Subcutaneous abdominal adipose tissue (tissue), 5 donors: ENCODE data around the gene ACVRL1.

Experiments used
- H3K27ac ChIP-seq: one replicate; pipeline ENCODE4 v1.7.0; 2013; ENCODE audit warnings: low read depth, mild to moderate bottlenecking, inconsistent platforms, low read length, moderate library complexity
- H3K27me3 ChIP-seq, 5 donors: one replicate each; pipeline ENCODE4 v1.7.0; 2013; ENCODE audit warnings: low read length in 5 of 5, inconsistent platforms in 1 of 5; ENCODE audit not compliant: control insufficient read depth in 5 of 5, insufficient read depth in 4 of 5
- H3K36me3 ChIP-seq, 5 donors: one replicate each; pipeline ENCODE4 v1.7.0; 2013; ENCODE audit warnings: low read length in 5 of 5; ENCODE audit not compliant: control insufficient read depth in 5 of 5, insufficient read depth in 5 of 5
- H3K4me1 ChIP-seq, 5 donors: one replicate each; pipeline ENCODE4 v1.7.0; 2013; ENCODE audit warnings: low read length in 5 of 5, mild to moderate bottlenecking in 3 of 5, moderate library complexity in 1 of 5; ENCODE audit not compliant: control insufficient read depth in 5 of 5, insufficient read depth in 5 of 5
- H3K4me3 ChIP-seq, 5 donors: one replicate each; pipeline ENCODE4 v1.7.0; 2013; ENCODE audit warnings: low read length in 5 of 5, low read depth in 1 of 5
- H3K9ac ChIP-seq, 5 donors: one replicate each; pipeline ENCODE4 v1.7.0; 2013; ENCODE audit warnings: low read length in 5 of 5, mild to moderate bottlenecking in 4 of 5, moderate library complexity in 3 of 5
- H3K9me3 ChIP-seq, 5 donors: one replicate each; pipeline ENCODE4 v1.7.0; 2013; ENCODE audit warnings: low read length in 5 of 5; ENCODE audit not compliant: control insufficient read depth in 5 of 5
- donor health status: healthy.
- donor health status: healthy.
- donor health status: healthy.
- donor health status: healthy.
- donor health status: healthy.

The ACVRL1 gene

DNA sequence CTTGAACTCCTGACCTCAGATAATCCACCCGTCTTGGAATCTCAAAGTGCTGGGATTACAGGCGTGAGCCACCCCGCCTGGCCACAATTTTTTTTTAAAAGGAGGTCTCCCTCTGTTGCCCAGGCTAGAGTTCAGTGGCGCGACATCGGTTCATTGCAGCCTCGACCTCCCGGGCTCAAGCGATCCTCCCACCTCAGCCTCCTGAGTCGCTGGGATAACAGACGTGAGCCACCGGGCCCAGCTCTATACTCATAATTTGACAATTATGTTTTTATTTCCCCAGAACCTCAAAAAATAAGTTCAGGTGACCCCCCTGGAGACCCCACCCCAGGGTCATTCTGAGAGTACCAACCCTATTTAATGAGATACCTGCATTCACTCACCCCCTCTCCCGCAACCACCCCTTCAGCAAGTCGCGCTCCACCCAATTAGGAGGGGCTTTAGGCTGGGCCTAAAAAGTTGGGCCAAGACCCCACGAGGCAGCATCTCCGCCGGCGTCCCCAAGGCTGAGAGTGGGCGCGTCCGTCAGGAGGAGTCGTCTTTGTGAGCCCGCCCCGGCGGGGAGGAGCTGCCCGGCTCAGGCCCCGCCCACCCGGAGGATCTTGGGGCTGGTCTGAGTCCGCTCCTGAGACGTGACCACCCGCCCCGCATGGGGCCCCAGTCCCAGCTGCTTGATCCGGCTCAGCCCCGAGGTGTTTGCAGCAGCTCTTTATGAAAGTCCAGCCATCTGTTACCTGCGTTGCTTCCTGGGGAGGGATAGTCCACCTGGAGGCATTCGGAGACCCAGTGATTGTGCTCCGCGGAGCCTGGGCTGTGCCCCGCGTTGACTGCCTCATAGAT is 19.6 kb upstream of the ACVRL1 start, which contains the start of gene ANKRD33:
Gene ANKRD33, plus strand, starts transcription at position 628 of the 840 bp plus-strand sequence. Its CDS starts 84 bp downstream, at position 712.
- Histone ChIP-seq H3K27me3 (peaks cover 0 to 5% (median 0%) of the 10 kb centered on the region in 5 donors), H3K36me3 (no peaks in the 10 kb centered on the region), H3K9ac (no peak within 1 kb of the TSS), H3K27ac (no peak within 1 kb of the TSS), H3K4me1 (peaks cover 3 to 21% (median 17%) of the 10 kb centered on the region in 5 donors), H3K9me3 (no peaks in the 10 kb centered on the region), H3K4me3 (no peak within 1 kb of the TSS)

DNA sequence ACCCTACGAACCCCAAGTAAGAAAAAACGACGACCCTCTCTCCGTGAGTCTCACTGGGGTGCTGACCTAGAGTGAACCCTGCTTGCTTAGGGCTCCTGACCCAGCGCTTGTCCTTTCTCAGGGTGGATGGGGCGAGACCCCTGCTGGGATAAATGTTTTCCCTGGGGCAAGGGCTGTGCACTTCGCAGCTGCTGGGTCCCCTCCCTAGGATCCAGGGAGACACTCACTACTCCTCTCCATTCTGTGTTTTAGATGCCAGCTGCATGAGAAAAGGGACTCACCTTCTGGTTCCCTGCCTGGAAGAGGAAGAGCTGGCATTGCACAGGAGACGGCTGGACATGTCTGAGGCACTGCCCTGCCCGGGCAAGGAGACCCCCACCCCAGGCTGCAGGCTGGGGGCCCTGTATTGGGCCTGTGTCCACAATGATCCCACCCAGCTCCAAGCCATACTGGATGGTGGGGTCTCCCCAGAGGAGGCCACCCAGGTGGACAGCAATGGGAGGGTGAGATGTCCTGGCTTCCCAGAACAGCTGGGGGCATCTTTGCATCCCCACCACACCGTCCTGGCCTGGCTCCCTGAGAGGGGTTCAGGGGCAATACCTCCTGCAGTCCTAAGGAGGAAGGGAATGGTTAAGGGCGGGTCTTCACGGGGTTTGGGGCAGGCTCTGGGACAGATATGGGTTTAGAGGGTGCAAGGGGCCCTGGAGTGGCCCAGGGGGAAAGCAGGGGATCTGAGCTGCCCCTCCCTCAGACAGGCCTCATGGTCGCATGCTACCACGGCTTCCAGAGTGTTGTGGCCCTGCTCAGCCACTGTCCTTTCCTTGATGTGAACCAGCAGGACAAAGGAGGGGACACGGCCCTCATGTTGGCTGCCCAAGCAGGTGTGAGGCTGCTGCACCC is 18.7 kb upstream of the ACVRL1 start:
- Histone ChIP-seq H3K27ac (no peak overlapping the region), H3K9ac (no peak overlapping the region), H3K4me3 (no peak overlapping the region), H3K27me3 (peaks cover 0 to 5% (median 0%) of the 10 kb centered on the region in 5 donors), H3K36me3 (no peaks in the 10 kb centered on the region), H3K4me1 (peaks cover 3 to 21% (median 17%) of the 10 kb centered on the region in 5 donors), H3K9me3 (no peaks in the 10 kb centered on the region)

DNA sequence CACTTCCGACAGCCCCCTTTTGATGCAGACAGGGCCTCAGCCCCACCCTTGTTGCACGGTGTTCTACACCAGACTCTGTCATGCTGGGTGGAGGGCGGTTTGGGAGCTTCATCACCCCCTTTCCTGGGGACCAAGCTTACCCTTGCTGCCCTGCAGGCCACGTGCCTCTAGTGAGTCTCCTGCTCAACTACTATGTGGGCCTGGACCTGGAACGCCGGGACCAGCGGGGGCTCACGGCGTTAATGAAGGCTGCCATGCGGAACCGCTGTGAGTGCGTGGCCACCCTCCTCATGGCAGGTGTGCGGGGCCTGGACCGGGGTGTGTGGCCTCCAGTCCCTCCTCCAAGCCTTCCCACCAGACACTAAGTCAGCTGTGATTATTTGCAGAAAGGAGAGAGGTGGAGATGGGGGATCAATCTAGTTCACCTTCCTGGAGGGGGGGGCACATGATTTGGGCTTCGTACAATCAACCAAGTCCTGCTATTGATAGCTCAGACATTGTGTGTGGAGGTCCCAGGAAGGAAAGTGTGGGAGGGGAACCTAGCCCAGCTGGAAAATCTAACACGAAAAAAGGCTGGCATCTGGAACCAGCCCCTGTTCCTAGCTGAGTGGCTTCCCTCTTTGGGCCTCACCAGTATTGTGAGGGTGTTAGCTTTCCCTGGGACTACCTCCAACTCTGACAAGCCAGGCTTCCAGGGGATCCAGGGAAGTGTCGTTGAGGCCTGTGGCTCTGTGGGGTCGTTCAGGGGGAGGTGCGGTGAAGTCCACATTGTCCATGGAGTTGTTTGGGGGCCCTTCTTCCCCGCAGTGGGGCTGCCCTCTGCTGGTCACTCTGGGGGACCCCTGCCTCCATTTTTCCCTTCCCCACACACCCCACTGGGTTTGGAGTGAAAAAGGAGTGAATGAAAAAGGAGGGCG is 17.8 kb upstream of the ACVRL1 start:
- Histone ChIP-seq H3K36me3 (no peaks in the 10 kb centered on the region), H3K9ac (no peak overlapping the region), H3K27me3 (peaks cover 0 to 5% (median 0%) of the 10 kb centered on the region in 5 donors), H3K27ac (no peak overlapping the region), H3K9me3 (no peaks in the 10 kb centered on the region), H3K4me3 (no peak overlapping the region), H3K4me1 (peaks cover 3 to 21% (median 17%) of the 10 kb centered on the region in 5 donors)

DNA sequence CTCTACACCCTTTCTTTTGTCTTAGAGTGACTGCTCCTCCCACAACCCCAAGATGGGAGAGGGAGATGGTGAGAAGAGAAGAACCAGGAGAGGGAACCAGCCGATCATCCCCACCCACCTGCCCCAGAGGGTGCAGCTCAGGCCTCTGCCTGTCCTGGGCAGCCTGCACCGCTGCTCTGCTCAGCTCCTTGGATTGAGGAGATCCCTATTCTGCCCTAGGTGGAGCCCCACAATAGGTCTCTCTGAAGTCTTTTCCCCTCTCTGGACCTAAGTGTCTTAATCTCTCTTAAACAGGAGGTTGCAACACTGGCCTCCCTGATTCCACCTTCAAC is 17.2 kb upstream of the ACVRL1 start:
- Histone ChIP-seq H3K9ac (no peak overlapping the region), H3K4me1 (peaks cover 7 to 27% (median 20%) of the 10 kb centered on the region in 5 donors), H3K27me3 (peaks cover 0 to 5% (median 0%) of the 10 kb centered on the region in 5 donors), H3K36me3 (no peaks in the 10 kb centered on the region), H3K4me3 (no peak overlapping the region), H3K9me3 (no peaks in the 10 kb centered on the region), H3K27ac (no peak overlapping the region)

DNA sequence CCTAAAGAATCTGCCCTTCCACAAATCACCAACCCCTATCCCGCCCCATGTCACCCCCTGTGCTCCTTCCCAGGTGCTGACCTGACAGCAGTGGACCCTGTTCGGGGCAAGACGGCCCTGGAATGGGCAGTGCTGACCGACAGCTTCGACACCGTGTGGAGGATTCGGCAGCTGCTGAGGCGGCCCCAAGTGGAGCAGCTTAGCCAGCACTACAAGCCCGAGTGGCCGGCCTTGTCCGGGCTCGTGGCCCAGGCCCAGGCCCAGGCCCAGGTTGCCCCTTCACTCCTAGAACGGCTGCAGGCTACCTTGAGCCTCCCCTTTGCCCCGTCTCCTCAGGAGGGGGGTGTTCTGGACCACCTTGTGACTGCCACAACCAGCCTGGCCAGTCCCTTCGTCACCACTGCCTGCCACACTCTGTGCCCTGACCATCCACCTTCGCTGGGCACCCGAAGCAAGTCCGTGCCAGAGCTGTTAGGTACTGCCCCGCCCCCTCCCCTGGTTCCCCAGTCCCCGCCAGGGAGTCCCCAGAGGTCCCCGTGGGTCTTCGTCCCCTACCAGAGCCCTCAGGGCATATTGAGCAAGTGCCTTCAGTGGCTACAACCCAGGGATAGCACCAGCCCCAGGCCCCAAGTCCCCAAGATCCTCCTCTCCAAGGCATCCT is 16.7 kb upstream of the ACVRL1 start:
- H3K9me3 ChIP-seq = no peaks in the 10 kb centered on the region
- H3K9ac ChIP-seq = no peak overlapping the region
- H3K4me1 ChIP-seq = peaks cover 9 to 27% (median 21%) of the 10 kb centered on the region in 5 donors
- no peak overlapping the region for H3K27ac ChIP-seq
- H3K27me3 ChIP-seq = peaks cover 0 to 5% (median 0%) of the 10 kb centered on the region in 5 donors
- no peaks in the 10 kb centered on the region for H3K36me3 ChIP-seq
- no peak overlapping the region for H3K4me3 ChIP-seq

DNA sequence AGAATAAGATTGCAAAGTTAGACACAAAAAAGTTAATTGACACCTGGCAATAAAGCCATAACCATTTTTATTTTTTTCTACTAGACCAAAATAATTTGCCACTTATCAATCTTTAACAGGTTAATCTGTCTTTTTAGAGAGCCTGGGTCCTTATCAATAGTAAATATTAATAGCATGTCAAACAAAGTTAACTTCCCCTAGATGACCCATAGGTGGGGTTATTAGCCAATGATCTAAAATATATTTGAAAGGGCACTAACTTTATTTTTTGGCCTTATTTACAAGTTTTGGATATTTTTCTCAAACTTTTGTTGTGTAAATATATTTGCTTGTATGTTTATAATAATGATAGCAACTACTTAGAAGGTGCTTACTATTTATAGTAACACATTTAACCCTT is 15.5 kb upstream of the ACVRL1 start:
- H3K27ac ChIP-seq = no peak overlapping the region
- H3K4me3 ChIP-seq = no peak overlapping the region
- no peaks in the 10 kb centered on the region for H3K36me3 ChIP-seq
- no peak overlapping the region for H3K9ac ChIP-seq
- peaks cover 0 to 30% (median 17%) of the 10 kb centered on the region in 5 donors for H3K4me1 ChIP-seq
- peaks cover 0 to 5% (median 0%) of the 10 kb centered on the region in 5 donors for H3K27me3 ChIP-seq
- no peaks in the 10 kb centered on the region for H3K9me3 ChIP-seq

DNA sequence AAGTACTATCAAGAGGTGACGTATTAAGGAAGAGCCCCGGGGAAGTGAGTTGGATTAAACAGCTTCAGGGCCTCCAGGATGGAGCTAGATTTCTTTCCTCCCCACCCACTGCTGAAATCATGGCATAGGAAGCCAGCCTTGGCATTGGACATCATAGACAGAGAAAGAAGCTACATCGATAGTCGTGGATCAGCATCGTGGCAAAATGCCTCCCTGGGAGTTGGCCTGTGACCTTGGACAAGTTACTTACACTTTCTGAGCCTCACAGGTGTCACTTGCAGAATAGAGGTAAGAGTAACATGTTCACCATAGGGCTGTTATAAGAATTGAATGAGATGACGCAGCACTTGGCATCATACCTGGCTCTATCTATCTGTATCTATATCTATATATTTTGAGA is 13.5 kb upstream of the ACVRL1 start:
- H3K27me3 ChIP-seq = peaks cover 0 to 6% (median 0%) of the 10 kb centered on the region in 5 donors
- no peaks in the 10 kb centered on the region for H3K9me3 ChIP-seq
- peak overlapping the region in 1 of 5 donors; percentile 20 for H3K9ac ChIP-seq
- H3K4me3 ChIP-seq = no peak overlapping the region
- H3K4me1 ChIP-seq = peaks cover 0 to 42% (median 21%) of the 10 kb centered on the region in 5 donors
- no peak overlapping the region for H3K27ac ChIP-seq
- H3K36me3 ChIP-seq = no peaks in the 10 kb centered on the region

DNA sequence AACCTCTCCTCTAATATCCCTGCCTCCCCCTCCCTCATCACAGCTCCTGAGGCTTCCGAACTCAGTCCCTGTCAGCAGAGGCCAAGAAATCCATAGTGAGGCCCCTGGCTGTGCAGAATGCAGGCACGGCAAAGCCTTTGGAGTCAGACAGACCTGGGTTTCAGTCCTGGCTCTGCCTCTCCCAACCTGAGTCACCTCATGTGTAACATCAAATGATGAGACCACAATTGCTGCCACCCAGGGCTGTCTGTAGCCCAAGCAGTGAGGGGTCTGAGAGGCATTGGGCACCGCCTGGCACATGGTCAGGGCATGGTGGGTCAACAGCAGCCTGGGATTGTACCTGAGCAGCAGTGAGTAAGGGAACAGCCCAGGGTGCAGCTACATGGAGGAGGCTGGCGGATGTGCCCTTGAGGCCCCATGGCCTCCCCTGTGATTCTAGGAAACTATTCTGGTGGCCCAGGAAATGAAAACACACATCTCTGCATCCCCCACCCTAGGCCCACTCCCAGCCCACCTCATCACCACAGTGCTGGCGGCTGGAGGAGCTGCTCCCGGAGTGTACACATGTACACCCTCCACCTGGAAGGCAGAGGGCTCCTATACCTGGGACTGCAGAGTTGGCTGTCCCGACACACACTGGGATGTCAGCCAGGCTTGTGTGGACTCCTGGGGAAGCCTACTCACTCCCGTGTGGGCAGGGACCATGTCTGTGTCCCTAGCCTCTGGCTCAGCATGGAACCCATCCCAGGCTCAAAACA is 11.7 kb upstream of the ACVRL1 start:
- peak overlapping the region; percentile 9 for H3K27ac ChIP-seq
- no peak overlapping the region for H3K9ac ChIP-seq
- peaks cover 0 to 47% (median 21%) of the 10 kb centered on the region in 5 donors for H3K4me1 ChIP-seq
- peaks cover 0 to 6% (median 0%) of the 10 kb centered on the region in 5 donors for H3K27me3 ChIP-seq
- H3K4me3 ChIP-seq = no peak overlapping the region
- no peaks in the 10 kb centered on the region for H3K9me3 ChIP-seq
- no peaks in the 10 kb centered on the region for H3K36me3 ChIP-seq
